Prostate gland (tissue), 2 donors: ENCODE results near the gene SDC1. TPM values are rescaled to one million over a fixed set of nuclear protein-coding genes. Genes with fewer than 3 reads are reported as not detected.

ENCODE experiments used
- DNase-seq: peaks from one replicate; pipeline ENCODE4 v3.0.0-alpha.2; 2019; ENCODE audit warnings: low spot score
- H3K27ac ChIP-seq, 2 donors: fragments of 200-600 bp; sonication (generic); 2 replicates each; pipeline ENCODE4 v1.5.1; 2017 to 2019
- H3K27me3 ChIP-seq: fragments of 200-600 bp; sonication (generic); replicated peaks from 2 replicates; pipeline ENCODE4 v1.5.1; 2019; ENCODE audit not compliant: insufficient read depth
- H3K36me3 ChIP-seq, 2 donors: fragments of 200-600 bp; sonication (generic); 1 replicate in 1 of 2; 2 replicates in 1 of 2; pipeline versions ENCODE4 v1.5.1 to v1.8.1; 2017 to 2019
- H3K4me1 ChIP-seq: fragments of 200-600 bp; sonication (generic); replicated peaks from 2 replicates; pipeline ENCODE4 v1.5.1; 2019
- H3K4me3 ChIP-seq, 2 donors: fragments of 200-600 bp; sonication (generic); 2 replicates each; pipeline ENCODE4 v1.5.1; 2017 to 2019
- H3K9me3 ChIP-seq: fragments of 200-600 bp; sonication (generic); 2 replicates; pipeline ENCODE4 v1.5.1; 2017
- CTCF ChIP-seq, 4 experiments: fragments of 200-600 bp in 2 of 4; fragments of 450-650 bp in 2 of 4; sonication (generic) in 2 of 4; IDR thresholded peaks; 1 replicate in 3 of 4; 2 replicates in 1 of 4; pipeline ENCODE4 v1.5.1; 2016 to 2019; ENCODE audit warnings: antibody characterized with exemption in 4 of 4, mild to moderate bottlenecking in 2 of 4, moderate library complexity in 2 of 4
- POLR2A ChIP-seq: fragments of 450-650 bp; IDR thresholded peaks from one replicate; pipeline ENCODE4 v1.6.1; 2016; ENCODE audit warnings: antibody characterized with exemption, mild to moderate bottlenecking
- POLR2AphosphoS5 ChIP-seq: sonication (generic); formaldehyde crosslinking; IDR thresholded peaks from one replicate; pipeline ENCODE4 v1.6.1; 2017; ENCODE audit warnings: antibody characterized with exemption
- WGBS: methylation state at CpG from one replicate; pipeline ENCODE4 v1.1.5; 2018; 5-methylcytosine and 5-hydroxymethylcytosine counted together
- intact Hi-C: fragments of 100-400 bp; cut with DNase I; formaldehyde crosslinking; loops from one replicate; pipeline ENCODE4 v1.14.2; 2022
- total RNA-seq, 2 donors: library from RNA; depleted of rRNA; stranded (reverse); fragments of >200 nt; gene quantifications; one replicate each; pipeline ENCODE4 v1.1.0, GENCODE V29; 2016

SDC1 gene
- total RNA-seq, 2 donors from 2014 or later: 103 to 167 TPM

DNA sequence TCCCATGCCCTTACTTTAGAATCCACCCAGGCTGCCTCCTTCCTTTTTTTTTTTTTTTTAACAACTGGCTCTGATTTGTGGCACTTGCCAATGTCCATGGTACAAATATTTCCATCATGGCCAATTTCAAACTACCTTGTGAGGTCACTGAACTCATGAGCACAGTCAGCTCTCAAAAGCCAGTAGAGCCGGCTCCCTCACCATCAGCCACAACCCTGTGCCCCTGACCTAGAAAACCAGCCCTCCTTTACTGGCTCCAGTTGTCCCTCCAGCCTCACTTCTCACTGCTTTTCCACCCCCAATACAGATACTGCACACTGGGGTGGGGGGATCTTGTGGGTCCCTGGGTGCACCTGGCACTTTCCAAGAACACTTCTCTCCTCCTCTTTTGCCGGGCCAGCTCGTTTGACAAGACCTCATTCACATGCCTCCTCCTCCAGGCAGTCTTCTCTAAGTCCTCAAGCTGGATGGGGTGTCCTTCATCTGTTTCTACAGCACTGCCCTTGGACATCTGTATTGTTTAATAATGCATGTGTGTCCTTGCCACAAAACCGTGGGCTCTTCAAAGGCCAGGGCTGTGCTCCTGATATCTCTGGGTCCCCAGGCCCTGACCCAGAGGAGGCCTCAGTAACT is 35.5 kb downstream of the SDC1 start:
- intact Hi-C loops: no loop called here
- Histone ChIP-seq H3K27me3 (no peaks in the 10 kb centered on the region), H3K36me3 (no peaks in the 10 kb centered on the region), H3K27ac (no peak overlapping the region), H3K4me1 (peaks cover under 1% of the 10 kb centered on the region), H3K4me3 (no peak overlapping the region), H3K9me3 (no peaks in the 10 kb centered on the region)
- no peak for TF ChIP-seq CTCF (IDR thresholded peaks at IDR 0.05)
- TF ChIP-seq POLR2AphosphoS5: no peak
- no peak for TF ChIP-seq POLR2A
- no peak for DNase-seq
- WGBS: 78% methylated on average over 4 of the region's 4 CpGs

DNA sequence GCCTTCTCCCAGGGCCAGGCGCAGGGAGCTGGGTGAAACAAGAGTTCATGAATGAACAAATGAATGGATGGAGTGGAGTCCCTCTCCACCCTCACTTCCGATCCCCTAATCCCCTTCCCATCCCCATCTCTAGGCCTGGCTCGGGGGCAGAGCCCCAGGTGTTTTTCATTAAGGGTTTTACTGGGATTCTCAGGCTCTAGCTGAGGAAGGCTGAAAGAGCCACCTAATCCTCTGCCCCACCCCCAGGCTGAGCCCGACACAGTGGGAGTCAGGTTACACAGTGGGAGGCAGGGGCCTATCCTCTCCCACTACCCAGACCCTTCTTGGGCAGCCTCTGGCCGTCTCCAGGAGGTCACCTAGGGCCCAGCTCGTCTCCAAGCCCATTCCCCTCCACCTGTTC is 36.1 kb downstream of the SDC1 start:
- peaks cover 3% of the 10 kb centered on the region for H3K4me1 ChIP-seq
- no peak for TF ChIP-seq POLR2AphosphoS5
- no peak for TF ChIP-seq CTCF (IDR thresholded peaks at IDR 0.05)
- TF ChIP-seq POLR2A: no peak
- no peak for DNase-seq
- H3K9me3 ChIP-seq: no peaks in the 10 kb centered on the region
- no peaks in the 10 kb centered on the region for H3K36me3 ChIP-seq
- no peak overlapping the region for H3K4me3 ChIP-seq
- intact Hi-C loops: no loop called here
- 56% methylated on average over 6 of the region's 6 CpGs for WGBS
- no peaks in the 10 kb centered on the region for H3K27me3 ChIP-seq
- H3K27ac ChIP-seq: no peak overlapping the region

DNA sequence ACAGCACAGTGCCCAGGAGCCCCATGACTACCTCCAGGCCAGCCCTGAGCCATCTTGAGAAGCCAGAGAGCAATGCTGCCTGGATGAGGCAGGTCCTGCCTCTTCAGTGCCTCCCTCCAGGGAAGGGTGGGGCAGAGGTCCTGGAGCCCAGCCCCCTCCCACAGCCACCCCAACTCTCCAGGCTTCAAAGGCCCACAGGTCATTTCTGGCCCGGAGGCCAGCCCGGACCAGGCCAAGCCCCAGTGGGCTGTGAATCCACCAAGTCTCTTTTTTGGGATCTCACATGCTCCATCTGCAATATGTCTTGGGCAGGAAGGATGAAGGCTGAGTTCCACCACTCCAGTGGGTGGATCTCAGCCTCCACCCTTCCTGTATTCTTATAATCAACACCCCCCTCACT is 36.7 kb downstream of the SDC1 start:
- peaks cover 3% of the 10 kb centered on the region for H3K4me1 ChIP-seq
- intact Hi-C loops: no loop called here
- TF ChIP-seq CTCF (IDR thresholded peaks at IDR 0.05) (no peak), POLR2AphosphoS5 (no peak), POLR2A (no peak)
- 75% methylated on average over 2 of the region's 2 CpGs for WGBS
- no peak overlapping the region for H3K4me3 ChIP-seq
- H3K36me3 ChIP-seq: no peaks in the 10 kb centered on the region
- H3K27ac ChIP-seq: no peak overlapping the region
- DNase-seq: no peak
- no peaks in the 10 kb centered on the region for H3K27me3 ChIP-seq
- H3K9me3 ChIP-seq: no peaks in the 10 kb centered on the region

DNA sequence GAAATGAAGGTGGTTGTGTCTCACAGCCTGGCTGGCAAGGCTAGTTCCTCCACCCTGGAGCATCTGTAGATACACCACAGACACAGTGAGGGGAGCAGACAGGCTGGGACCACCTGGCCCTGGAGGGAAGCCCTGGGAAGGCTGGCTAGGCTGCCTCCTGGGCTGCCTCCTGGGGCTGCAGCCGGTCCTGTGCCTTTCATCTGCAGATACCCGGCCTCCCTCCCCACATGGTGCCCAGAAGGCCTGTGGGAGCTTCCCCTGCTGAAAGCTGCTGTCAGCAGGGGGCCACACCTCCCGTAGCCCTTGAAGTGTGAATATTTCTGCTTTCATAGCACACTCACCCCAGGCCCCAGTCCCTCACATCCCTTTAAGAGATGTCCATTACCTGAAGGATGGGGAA is 37.6 kb downstream of the SDC1 start:
- intact Hi-C loops: no loop called here
- H3K36me3 ChIP-seq: no peaks in the 10 kb centered on the region
- no peaks in the 10 kb centered on the region for H3K9me3 ChIP-seq
- no peaks in the 10 kb centered on the region for H3K27me3 ChIP-seq
- WGBS: 78% methylated on average over 3 of the region's 3 CpGs
- no peak overlapping the region for H3K4me3 ChIP-seq
- no peak overlapping the region for H3K27ac ChIP-seq
- H3K4me1 ChIP-seq: peaks cover 3% of the 10 kb centered on the region
- DNase-seq: no peak
- no peak for TF ChIP-seq POLR2A
- TF ChIP-seq CTCF (IDR thresholded peaks at IDR 0.05): no peak
- TF ChIP-seq POLR2AphosphoS5: no peak

DNA sequence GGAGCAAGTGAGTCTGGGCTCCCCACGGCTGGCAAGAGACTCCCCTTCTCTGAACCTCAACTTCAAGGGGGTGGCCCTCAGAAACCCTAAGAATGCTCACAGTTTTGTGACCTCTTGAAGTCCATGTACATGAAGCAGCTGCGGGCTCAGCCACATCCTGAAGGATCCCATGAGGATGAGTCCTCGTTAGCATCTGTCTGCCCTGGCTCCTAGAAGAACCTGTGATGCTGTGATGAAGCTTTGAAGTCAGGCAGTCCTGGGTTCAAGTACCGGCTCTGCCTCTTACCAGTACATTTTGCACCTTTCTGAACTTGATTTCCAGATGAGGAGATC is 38.1 kb downstream of the SDC1 start:
- WGBS: 90% methylated on average over 4 of the region's 4 CpGs
- Histone ChIP-seq H3K36me3 (no peaks in the 10 kb centered on the region), H3K27me3 (no peaks in the 10 kb centered on the region), H3K4me3 (no peak overlapping the region), H3K9me3 (no peaks in the 10 kb centered on the region), H3K27ac (no peak overlapping the region), H3K4me1 (peaks cover 3% of the 10 kb centered on the region)
- TF ChIP-seq POLR2A (no peak), CTCF (IDR thresholded peaks at IDR 0.05) (no peak), POLR2AphosphoS5 (no peak)
- intact Hi-C loops: no loop called here
- no peak for DNase-seq
